OCI-LY7 (cell line): ENCODE results near the gene BSND. TPM values are rescaled to one million over a fixed set of nuclear protein-coding genes. Genes with fewer than 3 reads are reported as not detected.

Experiments used
- BruUV-seq: library from RNA; stranded (reverse); fragments of 400-500 nt; replicated peaks from 2 replicates; lab custom pipeline; 2021; lab: Mats Ljungman, UMichigan
- CTCF ChIA-PET: fragments of 300-600 bp; sonication (Branson Sonifier 250); formaldehyde crosslinking; loops from one replicate; lab custom pipeline; 2022; ENCODE audit warnings: antibody characterized with exemption; ENCODE audit not compliant: unreplicated experiment; lab: Charles Lee
- POLR2A ChIA-PET: fragments of 300-600 bp; sonication (Branson Sonifier 250); formaldehyde crosslinking; loops from one replicate; lab custom pipeline; 2022; ENCODE audit warnings: antibody characterized with exemption; lab: Charles Lee
- DNase-seq: peaks from one replicate; pipeline ENCODE4 v3.0.0-alpha.2; 2015; ENCODE audit warnings: low spot score
- H2AFZ ChIP-seq: fragments of 200-600 bp; sonication (generic), shearing (Covaris generic); 2 replicates; pipeline ENCODE4 v1.6.1; 2014; ENCODE audit warnings: mild to moderate bottlenecking, antibody characterized with exemption, low read length, moderate library complexity
- H3K27ac ChIP-seq: fragments of 200-600 bp; sonication (generic); 2 replicates; pipeline ENCODE4 v1.5.1; 2014; ENCODE audit warnings: mixed run types, low read depth, mild to moderate bottlenecking, moderate library complexity, low read length, inconsistent platforms; ENCODE audit not compliant: poor library complexity, severe bottlenecking
- H3K36me3 ChIP-seq: fragments of 200-600 bp; sonication (generic); 2 replicates; pipeline ENCODE4 v1.6.1; 2014; ENCODE audit warnings: mild to moderate bottlenecking, antibody characterized with exemption, low read length, moderate library complexity, mixed read lengths; ENCODE audit not compliant: insufficient read depth
- H3K4me1 ChIP-seq: fragments of 200-600 bp; sonication (generic); 2 replicates; pipeline ENCODE4 v1.5.1; 2014; ENCODE audit warnings: mild to moderate bottlenecking, low read length; ENCODE audit not compliant: insufficient read depth, poor library complexity, severe bottlenecking
- H3K4me2 ChIP-seq: fragments of 200-600 bp; sonication (generic); 2 replicates; pipeline ENCODE4 v1.6.1; 2014; ENCODE audit warnings: mild to moderate bottlenecking, low read length
- H3K4me3 ChIP-seq: fragments of 200-600 bp; sonication (generic); 2 replicates; pipeline ENCODE4 v1.5.1; 2014; ENCODE audit warnings: mild to moderate bottlenecking, low read depth, low read length; ENCODE audit not compliant: poor library complexity, severe bottlenecking
- H3K79me2 ChIP-seq: fragments of 200-600 bp; sonication (generic); 2 replicates; pipeline ENCODE4 v1.6.1; 2016; ENCODE audit warnings: low read depth, mild to moderate bottlenecking, low read length, moderate library complexity, mixed read lengths; ENCODE audit not compliant: insufficient read depth
- H3K9me2 ChIP-seq: fragments of 200-600 bp; sonication (generic); 2 replicates; pipeline ENCODE4 v1.6.1; 2016; ENCODE audit warnings: mild to moderate bottlenecking, low read length, mixed read lengths; ENCODE audit not compliant: insufficient read depth
- H3K9me3 ChIP-seq: fragments of 200-600 bp; sonication (generic); 2 replicates; pipeline ENCODE4 v1.6.1; 2014; ENCODE audit warnings: mild to moderate bottlenecking, mixed run types, low read length, mixed read lengths
- H4K20me1 ChIP-seq: fragments of 200-600 bp; sonication (generic); 2 replicates; pipeline ENCODE4 v1.6.1; 2014; ENCODE audit warnings: mild to moderate bottlenecking, antibody characterized with exemption, low read length, moderate library complexity, mixed read lengths; ENCODE audit not compliant: insufficient read depth
- EZH2phosphoT487 ChIP-seq: fragments of 200-600 bp; sonication (generic); IDR thresholded peaks from 2 replicates; pipeline ENCODE4 v1.6.1; 2018; ENCODE audit warnings: low read depth, borderline replicate concordance, mild to moderate bottlenecking, mixed run types, antibody characterized with exemption, low read length, moderate library complexity, mixed read lengths
- intact Hi-C: fragments of 100-400 bp; cut with micrococcal nuclease; formaldehyde crosslinking; loops from one replicate; pipeline ENCODE4 v1.10.0; 2022; ENCODE audit not compliant: unreplicated experiment
- total RNA-seq, 2 experiments: library from RNA; depleted of rRNA in 1 of 2; stranded (reverse); fragments of >200 nt in 1 of 2; shearing (Covaris generic) in 1 of 2; gene quantifications; 2 replicates each; pipeline ENCODE4 v1.2.3, GENCODE V29; 2014 to 2022
- TF ChIP-seq, protein P1 (sequence below): fragments of 200-600 bp; sonication (generic); conservative IDR thresholded peaks from 2 replicates; pipeline ENCODE4 v1.5.1; 2014; ENCODE audit warnings: mild to moderate bottlenecking, antibody characterized with exemption, low read length, moderate library complexity, mixed read lengths

The BSND gene
- total RNA-seq, 2 experiments from 2014 or later, result not detected

- H3K9me2 ChIP-seq, result no peaks in the 10 kb centered on the region
- no peaks in the 10 kb centered on the region for H4K20me1 ChIP-seq
- no peaks in the 10 kb centered on the region for H3K36me3 ChIP-seq
- no peaks in the 10 kb centered on the region for H3K9me3 ChIP-seq
- no peak overlapping the region for H2AFZ ChIP-seq
- BruUV-seq, result no TSS peak
- no peaks in the 10 kb centered on the region for H3K79me2 ChIP-seq
- no peak overlapping the region for H3K27ac ChIP-seq
- CTCF ChIA-PET, result interaction anchor here (0.6 kb wide), 1 partner anchor 16 kb away, joined by 4 read pairs; no protein-coding TSS in a partner anchor
- no peak overlapping the region for H3K4me3 ChIP-seq
- no peak for DNase-seq
- H3K4me1 ChIP-seq, result peaks cover 6% of the 10 kb centered on the region
- intact Hi-C loops, result no loop called here
- POLR2A ChIA-PET, result no interaction called here
- no peak for TF ChIP-seq EZH2phosphoT487
- TF ChIP-seq, protein P1, sequence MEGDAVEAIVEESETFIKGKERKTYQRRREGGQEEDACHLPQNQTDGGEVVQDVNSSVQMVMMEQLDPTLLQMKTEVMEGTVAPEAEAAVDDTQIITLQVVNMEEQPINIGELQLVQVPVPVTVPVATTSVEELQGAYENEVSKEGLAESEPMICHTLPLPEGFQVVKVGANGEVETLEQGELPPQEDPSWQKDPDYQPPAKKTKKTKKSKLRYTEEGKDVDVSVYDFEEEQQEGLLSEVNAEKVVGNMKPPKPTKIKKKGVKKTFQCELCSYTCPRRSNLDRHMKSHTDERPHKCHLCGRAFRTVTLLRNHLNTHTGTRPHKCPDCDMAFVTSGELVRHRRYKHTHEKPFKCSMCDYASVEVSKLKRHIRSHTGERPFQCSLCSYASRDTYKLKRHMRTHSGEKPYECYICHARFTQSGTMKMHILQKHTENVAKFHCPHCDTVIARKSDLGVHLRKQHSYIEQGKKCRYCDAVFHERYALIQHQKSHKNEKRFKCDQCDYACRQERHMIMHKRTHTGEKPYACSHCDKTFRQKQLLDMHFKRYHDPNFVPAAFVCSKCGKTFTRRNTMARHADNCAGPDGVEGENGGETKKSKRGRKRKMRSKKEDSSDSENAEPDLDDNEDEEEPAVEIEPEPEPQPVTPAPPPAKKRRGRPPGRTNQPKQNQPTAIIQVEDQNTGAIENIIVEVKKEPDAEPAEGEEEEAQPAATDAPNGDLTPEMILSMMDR, result no peak
- H3K4me2 ChIP-seq, result no peak overlapping the region
These were observed 60.8 kb downstream of the BSND start for GRCh38 chr1:55059302-55060132.

GRCh38 chr1:55060133-55060999, 61.6 kb downstream of the BSND start:
- H3K9me2 ChIP-seq, result no peaks in the 10 kb centered on the region
- no peaks in the 10 kb centered on the region for H3K9me3 ChIP-seq
- H3K4me2 ChIP-seq, result no peak overlapping the region
- H3K36me3 ChIP-seq, result no peaks in the 10 kb centered on the region
- no peak overlapping the region for H3K4me3 ChIP-seq
- H3K27ac ChIP-seq, result no peak overlapping the region
- no peaks in the 10 kb centered on the region for H3K79me2 ChIP-seq
- intact Hi-C loops, result no loop called here
- H4K20me1 ChIP-seq, result no peaks in the 10 kb centered on the region
- CTCF ChIA-PET, result interaction anchor here (0.6 kb wide), 1 partner anchor 15 kb away, joined by 4 read pairs; no protein-coding TSS in a partner anchor
- DNase-seq, result no peak
- H3K4me1 ChIP-seq, result peaks cover 9% of the 10 kb centered on the region
- TF ChIP-seq EZH2phosphoT487, result no peak
- TF ChIP-seq, protein P1, result no peak
- BruUV-seq, result no TSS peak
- POLR2A ChIA-PET, result no interaction called here
- H2AFZ ChIP-seq, result no peak overlapping the region
